Left forelimb (tissue), 1 donor: ENCODE measurements around the gene TSSK1B.
"Not testable (repeated sequence)": the region's sequence is repeated elsewhere in the genome, so short reads cannot be mapped to it uniquely, and the experiment has no call there.

Source experiments
- DNase-seq: peaks from one replicate; pipeline ENCODE4 v3.0.0-alpha.2; 2018; ENCODE audit warnings: low spot score

Gene TSSK1B

GRCh38 chr5:113397986-113398385, 36.8 kb downstream of the TSSK1B start:
- DNase-seq, result not testable (repeated sequence)

GRCh38 chr5:113397046-113397445, 37.7 kb downstream of the TSSK1B start:
- DNase-seq, result no peak

- no peak for DNase-seq
Observed at GRCh38 chr5:113394658-113395057, 40.1 kb downstream of the TSSK1B start.

- no peak for DNase-seq
Observed at GRCh38 chr5:113390224-113390623, 44.6 kb downstream of the TSSK1B start.

GRCh38 chr5:113389116-113389515, 45.7 kb downstream of the TSSK1B start:
- DNase-seq, result no peak

- no peak for DNase-seq
Observed at GRCh38 chr5:113387844-113388243, 46.9 kb downstream of the TSSK1B start.

- no peak for DNase-seq
Observed at GRCh38 chr5:113384782-113385285, 50.0 kb downstream of the TSSK1B start.

- no peak for DNase-seq
Observed at GRCh38 chr5:113382731-113383130, 52.1 kb downstream of the TSSK1B start.
